CD4-positive, alpha-beta T cell treated with Interleukin-6 for 4 hours (primary cell): ENCODE results near the gene MRTFB.
A peak's percentile ranks its signal among the peaks of the same experiment; 100 is the strongest.
"Not testable (repeated sequence)": the region's sequence is repeated elsewhere in the genome, so short reads cannot be mapped to it uniquely, and the experiment has no call there.

Experiments
- DNase-seq: peaks from one replicate; pipeline ENCODE4 v3.0.0-alpha.2; 2020; ENCODE audit warnings: mixed read lengths

Gene MRTFB

GRCh38 chr16:14109077-14109775, 38.1 kb downstream of the MRTFB start:
- DNase-seq, result no peak

GRCh38 chr16:14109782-14110727, 38.9 kb downstream of the MRTFB start:
- DNase-seq, result no peak

- DNase-seq, result no peak
Observed at GRCh38 chr16:14110728-14111251, 39.7 kb downstream of the MRTFB start.

- DNase-seq, result peak; percentile 12
Observed at GRCh38 chr16:14111713-14112538, 40.8 kb downstream of the MRTFB start.

- DNase-seq, result no peak
Observed at GRCh38 chr16:14112539-14112856, 41.4 kb downstream of the MRTFB start.

- no peak for DNase-seq
Observed at GRCh38 chr16:14113344-14113743, 42.2 kb downstream of the MRTFB start.

- no peak for DNase-seq
Observed at GRCh38 chr16:14117051-14117450, 45.9 kb downstream of the MRTFB start.

- no peak for DNase-seq
Observed at GRCh38 chr16:14119799-14120198, 48.7 kb downstream of the MRTFB start.

GRCh38 chr16:14120335-14120734, 49.2 kb downstream of the MRTFB start:
- no peak for DNase-seq

- no peak for DNase-seq
Observed at GRCh38 chr16:14121142-14121541, 50.0 kb downstream of the MRTFB start.

GRCh38 chr16:14121872-14122271, 50.8 kb downstream of the MRTFB start:
- no peak for DNase-seq

GRCh38 chr16:14122430-14122829, 51.3 kb downstream of the MRTFB start:
- DNase-seq, result not testable (repeated sequence)

GRCh38 chr16:14125000-14125681, 54.0 kb downstream of the MRTFB start:
- DNase-seq, result no peak

GRCh38 chr16:14125708-14126107, 54.6 kb downstream of the MRTFB start:
- no peak for DNase-seq

GRCh38 chr16:14128097-14128496, 57.0 kb downstream of the MRTFB start:
- DNase-seq, result no peak

GRCh38 chr16:14129502-14129901, 58.4 kb downstream of the MRTFB start:
- no peak for DNase-seq

GRCh38 chr16:14131774-14132695, 60.9 kb downstream of the MRTFB start:
- DNase-seq, result no peak

GRCh38 chr16:14132696-14133048, 61.6 kb downstream of the MRTFB start:
- no peak for DNase-seq

- DNase-seq, result no peak
Observed at GRCh38 chr16:14133907-14134306, 62.8 kb downstream of the MRTFB start.

- DNase-seq, result no peak
Observed at GRCh38 chr16:14135704-14136103, 64.6 kb downstream of the MRTFB start.

- DNase-seq, result no peak
Observed at GRCh38 chr16:14139872-14140271, 68.8 kb downstream of the MRTFB start.
